HUDEP-2 (cell line): ENCODE results near the gene PLCD3.

Experiments
- DNase-seq, 76 experiments: peaks; one replicate each; lab custom pipeline; 2025; ENCODE audit not compliant: unreplicated experiment in 76 of 76; lab: John Stamatoyannopoulos, UW

The PLCD3 gene

GRCh38 chr17:45118691-45119090 is 13.6 kb downstream of the PLCD3 start:
- DNase-seq: no peak

GRCh38 chr17:45117848-45118646 is 14.3 kb downstream of the PLCD3 start:
- no peak for DNase-seq

GRCh38 chr17:45117334-45117733 is 15.0 kb downstream of the PLCD3 start:
- DNase-seq: no peak

GRCh38 chr17:45116434-45117016 is 15.8 kb downstream of the PLCD3 start:
- DNase-seq: no peak

GRCh38 chr17:45115871-45116270 is 16.4 kb downstream of the PLCD3 start:
- DNase-seq: no peak

- no peak for DNase-seq
Measured at GRCh38 chr17:45115015-45115625, 17.2 kb downstream of the PLCD3 start.

- DNase-seq: no peak
Measured at GRCh38 chr17:45114117-45114932, 18.0 kb downstream of the PLCD3 start.

- DNase-seq: no peak
Measured at GRCh38 chr17:45113424-45113754, 18.9 kb downstream of the PLCD3 start.

GRCh38 chr17:45112559-45113423 is 19.5 kb downstream of the PLCD3 start:
- DNase-seq: no peak

GRCh38 chr17:45111850-45112249 is 20.5 kb downstream of the PLCD3 start:
- no peak for DNase-seq

GRCh38 chr17:45110676-45111611 is 21.4 kb downstream of the PLCD3 start:
- DNase-seq: no peak

GRCh38 chr17:45108595-45109521 is 23.5 kb downstream of the PLCD3 start:
- DNase-seq: no peak

GRCh38 chr17:45108051-45108450 is 24.3 kb downstream of the PLCD3 start:
- no peak for DNase-seq

- DNase-seq: no peak
Measured at GRCh38 chr17:45107293-45108010, 24.9 kb downstream of the PLCD3 start.

- no peak for DNase-seq
Measured at GRCh38 chr17:45106582-45106981, 25.7 kb downstream of the PLCD3 start.

GRCh38 chr17:45106096-45106495 is 26.2 kb downstream of the PLCD3 start:
- DNase-seq: no peak

- DNase-seq: no peak
Measured at GRCh38 chr17:45104907-45105624, 27.2 kb downstream of the PLCD3 start.
